HG03064 (cell line): ENCODE measurements around the gene FBXL7.

ENCODE experiments used
- ATAC-seq: cut with Tn5 transposase; IDR thresholded peaks from one replicate; pipeline ENCODE4 v1.9.1; 2021; ENCODE audit warnings: low read depth; ENCODE audit not compliant: unreplicated experiment

FBXL7 gene

DNA sequence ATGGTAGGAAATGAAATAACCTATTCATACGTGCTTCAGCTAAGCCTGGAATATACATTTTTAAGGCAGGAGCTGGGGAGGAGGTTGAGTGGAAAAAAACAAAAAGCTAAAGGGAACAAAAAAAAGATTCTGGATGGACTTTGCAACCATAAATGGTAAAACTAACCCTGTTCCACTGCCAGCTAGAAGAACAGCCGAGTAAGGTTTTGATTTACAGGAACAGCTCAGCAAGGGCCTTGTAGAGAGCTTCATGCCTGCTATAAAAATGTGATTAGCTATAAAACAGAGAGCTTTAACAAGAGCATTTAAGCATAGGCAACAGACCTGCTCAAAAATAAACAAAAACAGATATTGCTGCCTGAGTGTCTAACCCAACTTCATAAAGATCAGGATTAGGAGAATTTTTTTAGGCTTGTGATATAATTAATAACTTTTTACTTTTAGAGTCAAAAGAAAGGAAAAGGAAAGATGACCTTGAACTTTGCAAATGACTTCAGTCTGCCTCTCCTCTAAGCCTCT lies 194.8 kb downstream of the FBXL7 start:
- no peak for ATAC-seq

DNA sequence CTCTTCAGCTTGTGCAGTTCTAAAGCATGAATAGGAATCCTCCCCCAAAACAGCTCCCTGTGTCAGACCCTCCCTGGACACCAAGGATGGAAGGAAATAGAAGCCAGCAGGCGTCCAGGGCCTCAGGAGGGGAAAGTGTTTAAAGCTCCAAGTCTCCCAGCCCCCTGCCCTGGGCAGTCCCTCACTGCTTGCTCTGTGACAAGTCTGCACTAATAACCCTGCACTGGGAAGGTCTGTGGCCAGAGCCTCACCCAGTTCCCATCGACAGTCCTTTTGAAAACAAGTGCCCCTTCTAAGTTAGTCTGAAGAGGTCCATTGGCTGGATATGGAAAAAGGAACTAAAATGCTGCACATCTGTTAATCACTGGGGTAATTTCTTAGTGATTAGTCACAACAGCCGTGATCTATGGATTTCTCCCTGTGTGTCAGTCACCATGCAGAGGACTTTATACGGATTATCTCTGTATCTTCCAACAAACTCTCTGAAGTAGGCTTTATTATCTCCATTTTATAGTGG lies 195.3 kb downstream of the FBXL7 start:
- no peak for ATAC-seq

GRCh38 chr5:15700373-15700772 lies 200.4 kb downstream of the FBXL7 start:
- ATAC-seq, result no peak

- no peak for ATAC-seq
Measured at GRCh38 chr5:15702102-15702501, 202.1 kb downstream of the FBXL7 start.

DNA sequence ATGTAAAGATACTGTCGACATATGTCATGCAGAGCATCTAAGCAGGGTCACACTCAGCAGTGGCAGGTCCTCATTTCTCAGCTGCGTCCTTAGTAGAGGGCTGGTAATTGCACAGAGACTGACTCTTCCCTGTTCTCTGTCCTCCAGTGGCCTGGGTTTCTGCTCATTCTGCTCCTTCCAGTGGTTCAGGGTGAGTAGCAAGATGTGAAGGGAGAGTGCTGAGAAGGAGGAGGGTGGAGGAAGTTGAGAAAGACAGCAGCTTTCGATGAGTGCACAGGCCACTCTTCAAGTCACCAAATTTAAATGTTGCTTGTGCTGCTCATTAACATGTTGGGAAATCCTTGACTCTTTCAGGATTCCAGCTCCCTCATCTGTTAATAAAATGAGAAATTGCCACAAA lies 203.9 kb downstream of the FBXL7 start:
- no peak for ATAC-seq

GRCh38 chr5:15704397-15704947 lies 204.5 kb downstream of the FBXL7 start:
- no peak for ATAC-seq

- no peak for ATAC-seq
Measured at GRCh38 chr5:15707631-15708030, 207.7 kb downstream of the FBXL7 start.

DNA sequence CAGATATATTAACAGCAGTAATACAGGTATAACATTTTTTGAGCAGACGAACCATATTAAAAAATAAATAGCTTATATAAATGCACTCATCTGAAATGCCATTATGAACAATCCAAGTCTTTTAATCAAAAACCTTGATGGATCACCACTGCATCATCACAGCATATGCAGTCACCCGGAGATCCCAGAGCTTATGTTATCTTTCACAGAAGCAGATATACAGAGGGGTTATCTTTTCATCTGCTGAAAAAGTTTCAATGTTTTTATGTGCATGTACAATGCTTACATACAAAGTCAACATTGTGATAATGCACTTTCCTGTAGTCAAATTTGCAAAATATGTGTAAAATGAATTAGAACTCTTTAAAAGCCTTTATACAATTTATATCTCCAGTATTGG lies 211.9 kb downstream of the FBXL7 start:
- ATAC-seq, result no peak

DNA sequence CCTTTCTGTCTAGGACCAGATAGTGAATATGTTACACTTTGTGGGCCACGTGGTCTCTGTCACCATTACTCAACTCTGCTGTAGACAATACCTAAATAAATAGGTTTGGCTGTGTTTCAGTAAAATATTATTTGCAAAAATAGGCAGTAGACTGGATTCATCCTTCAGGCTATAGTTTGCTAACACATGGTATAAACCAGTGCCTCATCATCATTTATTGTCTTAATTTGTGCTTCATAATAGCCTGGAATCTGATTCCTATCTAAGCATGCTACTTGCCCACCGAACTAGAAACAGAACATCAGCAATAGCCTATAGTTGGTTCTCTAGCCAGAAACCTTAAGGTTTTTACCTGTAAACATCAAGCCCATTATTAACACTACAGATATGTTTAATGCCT lies 215.6 kb downstream of the FBXL7 start:
- no peak for ATAC-seq

DNA sequence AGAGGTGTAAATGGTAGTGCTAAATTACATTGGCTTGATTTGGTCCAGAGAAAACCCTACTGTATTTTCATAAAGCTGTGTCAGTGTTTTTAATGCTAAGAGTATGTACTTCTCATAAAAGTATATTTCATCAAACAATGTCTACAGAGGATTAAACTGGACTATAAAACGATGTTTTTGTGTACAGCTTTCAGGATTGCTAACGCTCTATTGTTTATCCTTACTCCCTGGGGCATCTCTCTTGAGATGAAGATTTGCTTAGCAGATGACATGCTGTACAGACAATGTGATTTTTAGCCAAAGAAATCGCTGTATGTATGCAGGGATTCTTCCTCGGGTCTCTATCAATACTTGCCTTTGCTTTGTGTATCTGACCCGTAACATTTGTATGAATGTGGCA lies 216.0 kb downstream of the FBXL7 start:
- no peak for ATAC-seq

- no peak for ATAC-seq
Measured at GRCh38 chr5:15717001-15717400, 217.0 kb downstream of the FBXL7 start.

- no peak for ATAC-seq
Measured at GRCh38 chr5:15718421-15719179, 218.6 kb downstream of the FBXL7 start.

- ATAC-seq, result no peak
Measured at GRCh38 chr5:15719784-15720183, 219.8 kb downstream of the FBXL7 start.

DNA sequence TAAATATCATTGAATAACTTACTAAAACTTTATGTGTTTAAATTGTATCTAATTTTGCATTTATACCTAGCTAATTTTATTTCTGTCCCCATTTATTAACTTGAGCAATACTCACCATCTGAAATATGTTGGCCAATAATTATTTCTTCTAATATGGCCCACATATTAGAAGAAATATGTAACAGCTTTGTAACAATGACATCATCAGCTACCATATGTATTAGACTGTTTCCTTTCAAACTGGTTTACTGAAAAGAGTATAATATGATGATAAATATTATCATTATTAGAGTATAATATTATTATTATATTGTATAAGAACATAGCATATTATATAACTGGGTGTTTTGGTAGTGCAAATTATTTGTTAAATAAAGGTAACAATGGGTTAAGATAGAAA lies 220.5 kb downstream of the FBXL7 start:
- no peak for ATAC-seq

GRCh38 chr5:15722305-15722704 lies 222.3 kb downstream of the FBXL7 start:
- no peak for ATAC-seq

DNA sequence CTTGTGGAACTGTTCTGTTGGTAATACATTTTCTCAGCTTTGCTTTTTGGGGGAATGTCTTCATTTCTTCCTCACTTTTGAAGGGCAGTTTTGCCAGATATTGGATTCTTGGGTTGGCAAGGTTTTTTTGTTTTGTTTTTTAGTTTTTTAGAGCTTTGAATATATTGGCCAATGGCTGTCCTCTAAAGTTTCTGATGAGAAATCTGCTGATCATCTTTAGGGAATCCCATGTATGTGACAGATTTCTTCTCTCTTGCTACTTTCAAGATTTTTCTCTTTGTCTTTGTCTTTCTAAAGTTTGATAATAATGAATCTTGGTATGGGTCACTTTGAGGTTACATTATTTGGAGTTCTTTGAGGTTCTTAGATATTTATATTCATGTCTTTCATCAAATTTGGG lies 227.4 kb downstream of the FBXL7 start:
- no peak for ATAC-seq

- ATAC-seq, result no peak
Measured at GRCh38 chr5:15728811-15729210, 228.8 kb downstream of the FBXL7 start.

DNA sequence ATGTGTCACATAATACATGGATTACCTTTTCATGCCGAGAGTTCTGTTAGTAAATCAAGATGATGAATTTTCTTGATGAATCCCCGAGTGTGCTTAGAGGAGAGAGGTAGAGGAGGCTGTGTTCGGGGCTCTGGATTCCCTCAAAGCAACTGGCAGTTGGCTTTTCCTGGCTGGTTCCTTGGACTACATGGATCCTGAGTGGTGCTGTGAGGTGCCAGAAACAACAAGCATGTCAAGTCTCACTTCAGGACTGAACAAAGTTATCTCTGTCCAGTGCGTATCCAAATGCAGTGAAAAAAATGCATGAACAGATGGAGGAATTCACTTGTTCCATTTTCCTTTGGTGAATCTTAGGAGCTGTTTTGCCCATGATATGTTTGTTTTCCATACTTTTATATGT lies 231.7 kb downstream of the FBXL7 start:
- ATAC-seq, result no peak

GRCh38 chr5:15734058-15734457 lies 234.1 kb downstream of the FBXL7 start:
- ATAC-seq, result no peak

DNA sequence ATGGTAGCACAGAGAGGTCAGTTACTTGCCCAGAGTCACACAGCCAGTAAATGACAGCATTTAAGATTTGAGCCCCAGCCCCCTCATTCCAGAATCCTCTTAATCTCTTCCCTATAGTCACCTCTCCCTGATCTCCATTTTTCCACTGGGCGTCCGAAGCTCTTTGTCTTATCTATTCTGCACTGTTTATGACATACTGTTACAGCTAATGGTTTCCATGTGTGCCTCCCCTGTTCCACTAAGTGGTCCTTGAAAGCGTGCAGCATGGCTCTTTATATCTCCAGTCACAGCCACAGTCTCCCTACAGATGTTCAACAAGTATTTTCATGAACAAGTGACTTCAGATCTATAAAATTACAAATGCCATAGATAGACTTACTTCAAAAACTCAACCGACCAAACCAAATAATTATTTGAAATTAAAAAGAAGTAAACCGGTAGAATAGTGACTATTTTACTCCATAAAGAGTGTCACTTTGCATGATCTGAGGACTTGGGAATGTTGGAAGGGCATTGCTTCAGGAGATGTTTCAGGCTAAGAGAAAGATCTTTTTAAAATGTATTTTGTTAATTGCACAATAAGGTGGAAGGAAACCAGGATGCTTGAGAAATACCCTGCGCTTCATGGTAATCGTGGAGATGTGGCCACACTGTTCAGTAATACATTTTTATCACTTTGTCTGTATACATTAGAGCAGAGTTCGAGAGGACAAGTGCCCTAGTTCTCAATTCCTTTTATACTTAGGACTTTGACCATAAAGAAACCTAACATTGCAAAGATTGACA lies 237.2 kb downstream of the FBXL7 start:
- no peak for ATAC-seq
